OCI-LY3 (cell line): ENCODE measurements around the gene SIVA1.

Experiments
- H2AFZ ChIP-seq: fragments of 200-600, 300-600 bp; shearing (Covaris generic); 2 replicates; pipeline ENCODE4 v1.6.0; 2014; ENCODE audit warnings: antibody characterized with exemption, low read depth, low read length
- H3K27ac ChIP-seq: fragments of 200-600, 300-600 bp; sonication (generic); 2 replicates; pipeline ENCODE4 v1.5.1; 2014; ENCODE audit warnings: mild to moderate bottlenecking, low read length, moderate library complexity, mixed read lengths
- H3K27me3 ChIP-seq: fragments of 200-600, 300-600 bp; sonication (generic); 2 replicates; pipeline ENCODE4 v1.6.1; 2014; ENCODE audit warnings: low read depth, low read length, mixed read lengths
- H3K36me3 ChIP-seq: fragments of 200-600, 300-600 bp; sonication (generic); replicated peaks from 2 replicates; pipeline ENCODE3; 2014; ENCODE audit warnings: low read depth, low read length, mixed read lengths
- H3K4me1 ChIP-seq: fragments of 300-600, 200-600 bp; sonication (generic); 2 replicates; pipeline ENCODE4 v1.6.1; 2014; ENCODE audit warnings: low read length, mixed read lengths
- H3K4me2 ChIP-seq: fragments of 200-600, 300-600 bp; sonication (generic); 2 replicates; pipeline ENCODE4 v1.6.1; 2014; ENCODE audit warnings: low read length, mixed read lengths
- H3K4me3 ChIP-seq: fragments of 300-600, 200-600 bp; sonication (generic); 2 replicates; pipeline ENCODE4 v1.5.1; 2014; ENCODE audit warnings: antibody characterized with exemption, mild to moderate bottlenecking, low read length, moderate library complexity
- H3K79me2 ChIP-seq: fragments of 300-600, 200-600 bp; shearing (Covaris generic); 2 replicates; pipeline ENCODE4 v1.6.1; 2014; ENCODE audit warnings: mild to moderate bottlenecking, low read length, mixed read lengths
- H3K9ac ChIP-seq: fragments of 300-600, 200-600 bp; shearing (Covaris generic); 2 replicates; pipeline ENCODE4 v1.6.0; 2014; ENCODE audit warnings: mild to moderate bottlenecking, low read length, moderate library complexity
- H3K9me3 ChIP-seq: fragments of 200-600, 300-600 bp; shearing (Covaris generic); 2 replicates; pipeline ENCODE4 v1.6.1; 2014; ENCODE audit warnings: low read length, mixed read lengths; ENCODE audit not compliant: insufficient read depth
- H4K20me1 ChIP-seq: fragments of 200-600, 300-600 bp; sonication (generic); 2 replicates; pipeline ENCODE4 v1.6.1; 2016; ENCODE audit warnings: low read length, mixed read lengths; ENCODE audit not compliant: insufficient read depth
- CTCF ChIP-seq: fragments of 200-600, 300-600 bp; sonication (generic); IDR thresholded peaks from 2 replicates; pipeline ENCODE4 v1.5.1; 2014; ENCODE audit warnings: antibody characterized with exemption, low read length, low read depth
- EZH2phosphoT487 ChIP-seq: fragments of 200-600 bp; shearing (Covaris generic); IDR thresholded peaks from 2 replicates; pipeline ENCODE4 v1.6.1; 2018; ENCODE audit warnings: antibody characterized with exemption, mixed run types, low read depth

Gene SIVA1

GRCh38 chr14:104746071-104746545 lies 6.8 kb upstream of the SIVA1 start:
- H4K20me1 ChIP-seq, result no peaks in the 10 kb centered on the region
- no peak overlapping the region for H3K4me3 ChIP-seq
- H3K9me3 ChIP-seq, result no peaks in the 10 kb centered on the region
- H2AFZ ChIP-seq, result no peak overlapping the region
- TF ChIP-seq EZH2phosphoT487 (no peak), CTCF (no peak)
- no peak overlapping the region for H3K9ac ChIP-seq
- no peaks in the 10 kb centered on the region for H3K79me2 ChIP-seq
- no peaks in the 10 kb centered on the region for H3K27me3 ChIP-seq
- no peaks in the 10 kb centered on the region for H3K36me3 ChIP-seq
- peaks cover 4% of the 10 kb centered on the region; the same call in 1 of the 2 replicates for H3K4me1 ChIP-seq
- H3K27ac ChIP-seq, result no peak overlapping the region
- H3K4me2 ChIP-seq, result no peak overlapping the region

DNA sequence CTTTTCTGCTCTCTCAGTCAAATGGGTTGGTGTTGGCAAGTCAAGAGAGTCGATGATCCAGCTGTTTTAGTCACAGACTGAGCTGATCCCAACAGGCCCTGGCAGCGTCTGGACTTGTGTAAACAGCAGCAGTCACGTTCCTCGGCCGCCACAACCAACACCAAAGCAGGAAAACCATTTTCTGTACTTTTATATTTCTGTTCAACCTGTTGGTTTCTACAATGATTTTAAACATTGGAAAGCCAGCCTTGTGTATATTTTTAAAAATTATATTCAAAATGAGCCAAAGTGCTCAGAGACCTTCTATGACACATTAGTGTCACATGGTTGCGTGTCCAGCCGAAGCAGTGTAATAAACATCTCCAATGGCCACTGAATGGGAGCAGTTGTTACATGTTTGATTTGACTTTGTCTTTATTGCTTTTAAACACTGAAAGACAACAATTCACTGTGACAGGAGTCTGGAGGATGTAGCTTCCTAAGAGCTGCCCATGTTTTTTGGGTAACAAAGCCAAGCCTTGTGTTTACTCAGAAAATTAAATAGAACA lies 5.9 kb upstream of the SIVA1 start:
- TF ChIP-seq EZH2phosphoT487, result no peak
- no peak for TF ChIP-seq CTCF
- no peak overlapping the region for H3K9ac ChIP-seq
- H4K20me1 ChIP-seq, result no peaks in the 10 kb centered on the region
- H3K9me3 ChIP-seq, result no peaks in the 10 kb centered on the region
- H3K4me3 ChIP-seq, result no peak overlapping the region
- H3K79me2 ChIP-seq, result peaks cover under 1% of the 10 kb centered on the region; the same call in 1 of the 2 replicates
- H3K4me2 ChIP-seq, result no peak overlapping the region
- H2AFZ ChIP-seq, result no peak overlapping the region
- no peak overlapping the region for H3K27ac ChIP-seq
- H3K27me3 ChIP-seq, result no peaks in the 10 kb centered on the region
- H3K4me1 ChIP-seq, result peaks cover 6% of the 10 kb centered on the region; the same call in 1 of the 2 replicates
- no peaks in the 10 kb centered on the region for H3K36me3 ChIP-seq

DNA sequence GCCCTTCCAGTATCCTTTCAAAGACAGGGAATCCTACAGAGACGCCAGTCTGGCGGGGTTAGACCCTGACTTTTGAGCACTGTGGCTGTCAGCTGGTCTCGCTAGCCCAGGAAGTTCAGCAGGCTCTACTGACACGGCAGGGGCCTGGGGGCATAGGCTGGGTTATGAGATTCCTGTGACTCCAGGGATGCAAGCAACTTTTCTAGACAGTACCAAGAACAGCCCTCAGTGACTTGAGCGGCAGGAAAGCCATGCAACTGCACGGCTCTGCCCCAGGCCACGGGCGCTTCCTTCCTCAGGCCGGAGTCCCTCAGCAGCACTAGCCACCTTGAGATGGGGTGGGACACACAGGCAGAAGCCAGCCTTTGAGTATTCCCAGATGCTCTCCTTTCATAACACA lies 5.1 kb upstream of the SIVA1 start:
- no peak overlapping the region for H3K9ac ChIP-seq
- H2AFZ ChIP-seq, result no peak overlapping the region
- peaks cover 4% of the 10 kb centered on the region; the same call in 1 of the 2 replicates for H3K79me2 ChIP-seq
- TF ChIP-seq EZH2phosphoT487 (no peak), CTCF (no peak)
- H4K20me1 ChIP-seq, result no peaks in the 10 kb centered on the region
- no peak overlapping the region for H3K4me3 ChIP-seq
- H3K27ac ChIP-seq, result no peak overlapping the region
- H3K27me3 ChIP-seq, result no peaks in the 10 kb centered on the region
- H3K9me3 ChIP-seq, result no peaks in the 10 kb centered on the region
- H3K4me1 ChIP-seq, result peaks cover 8% of the 10 kb centered on the region; the same call in 1 of the 2 replicates
- no peaks in the 10 kb centered on the region for H3K36me3 ChIP-seq
- no peak overlapping the region for H3K4me2 ChIP-seq

- no peaks in the 10 kb centered on the region for H3K9me3 ChIP-seq
- no peak overlapping the region for H3K4me2 ChIP-seq
- no peaks in the 10 kb centered on the region for H3K36me3 ChIP-seq
- H3K4me1 ChIP-seq, result peaks cover 14% of the 10 kb centered on the region
- no peak overlapping the region for H3K9ac ChIP-seq
- TF ChIP-seq EZH2phosphoT487 (no peak), CTCF (no peak)
- no peak overlapping the region for H3K27ac ChIP-seq
- H3K27me3 ChIP-seq, result no peaks in the 10 kb centered on the region
- peaks cover 16% of the 10 kb centered on the region for H3K79me2 ChIP-seq
- no peak overlapping the region for H3K4me3 ChIP-seq
- H4K20me1 ChIP-seq, result no peaks in the 10 kb centered on the region
- H2AFZ ChIP-seq, result no peak overlapping the region
Measured at GRCh38 chr14:104749111-104749649, 3.8 kb upstream of the SIVA1 start.
